K562 (cell line): ENCODE measurements around the gene VILL. TPM values are rescaled to one million over a fixed set of nuclear protein-coding genes. Genes with fewer than 3 reads are reported as not detected.

Experiments used
- ARNT ChIP-seq, 2 experiments: fragments of 450-650 bp; IDR thresholded peaks; 2 replicates each; pipeline ENCODE4 v1.6.1; 2016; ENCODE audit warnings: mild to moderate bottlenecking in 1 of 2
- ATF4 ChIP-seq: fragments of 450-650 bp; formaldehyde crosslinking; IDR thresholded peaks from 2 replicates; pipeline ENCODE4 v1.4.0; 2022; ENCODE audit warnings: mild to moderate bottlenecking, moderate library complexity
- BMI1 ChIP-seq: fragments of 150-350 bp; IDR thresholded peaks from 2 replicates; pipeline ENCODE4 v1.6.1; 2014; ENCODE audit warnings: low read length
- ERF ChIP-seq: fragments of 450-650 bp; formaldehyde crosslinking; IDR thresholded peaks from 2 replicates; pipeline ENCODE4 v1.4.0; 2020; ENCODE audit warnings: mild to moderate bottlenecking, mixed read lengths
- KLF1 ChIP-seq: fragments of 450-650 bp; IDR thresholded peaks from 2 replicates; pipeline ENCODE4 v1.6.1; 2016; ENCODE audit warnings: missing genetic modification characterization, missing compliant biosample characterization
- MEF2A ChIP-seq: IDR thresholded peaks from 2 replicates; pipeline ENCODE4 v1.6.1; 2011; ENCODE audit warnings: low read depth, mild to moderate bottlenecking, low read length, moderate library complexity; ENCODE audit not compliant: control insufficient read depth
- RAD21 ChIP-seq, 2 experiments: fragments of 250-450 bp in 1 of 2; fragments of 450-650 bp in 1 of 2; sonication (Bioruptor Pico) in 1 of 2; formaldehyde crosslinking in 1 of 2; IDR thresholded peaks in 1 of 2; conservative IDR thresholded peaks in 1 of 2; 2 replicates each; pipeline versions ENCODE4 v1.4.0 to v1.8.0; 2020 to 2022; ENCODE audit warnings: mild to moderate bottlenecking in 2 of 2, moderate library complexity in 1 of 2
- TCFL5 ChIP-seq: fragments of 250-450 bp; sonication (Bioruptor Pico); conservative IDR thresholded peaks from 2 replicates; pipeline ENCODE4 v1.6.1; 2021; ENCODE audit warnings: mild to moderate bottlenecking, moderate library complexity, matching md5 sums
- TSC22D4 ChIP-seq: fragments of 450-650 bp; IDR thresholded peaks from 2 replicates; pipeline ENCODE4 v1.6.1; 2016; ENCODE audit warnings: missing genetic modification characterization, missing biosample characterization, control low read depth
- XRCC5 ChIP-seq: fragments of 200-400 bp; formaldehyde crosslinking; IDR thresholded peaks from 2 replicates; pipeline ENCODE4 v1.6.1; 2017; ENCODE audit warnings: low read depth, mild to moderate bottlenecking, low read length
- ZBTB1 ChIP-seq: sonication (generic); formaldehyde crosslinking; IDR thresholded peaks from 2 replicates; pipeline ENCODE4 v1.8.1; 2023; ENCODE audit warnings: missing genetic modification reagents, low read depth, mild to moderate bottlenecking, borderline replicate concordance
- ZNF592 ChIP-seq: fragments of 450-650 bp; IDR thresholded peaks from 2 replicates; pipeline ENCODE4 v1.6.1; 2017; ENCODE audit warnings: antibody characterized with exemption, mild to moderate bottlenecking
- ZNF740 ChIP-seq, 3 experiments: fragments of 200-800 bp in 1 of 3; sonication (Bioruptor generic) in 1 of 3; sonication (generic) in 1 of 3; formaldehyde crosslinking in 1 of 3; IDR thresholded peaks; 2 replicates each; pipeline versions ENCODE4 v1.6.1 to v1.8.0; 2016 to 2022; ENCODE audit warnings: mild to moderate bottlenecking in 2 of 3, missing compliant biosample characterization in 2 of 3, missing genetic modification characterization in 2 of 3, missing genetic modification reagents in 1 of 3
- polyA plus RNA-seq, 8 experiments: library from polyadenylated mRNA; depleted of rRNA in 4 of 8; stranded (reverse) in 5 of 8; unstranded in 3 of 8; fragments of >200 nt; fragmentation: Nextera tagmentation in 2 of 8; fragmentation: Illumina TruSeq in 1 of 8; extraction: Ambion mirVana in 2 of 8; extraction: Trizol in 1 of 8; gene quantifications; 2 replicates each; pipeline versions ENCODE4 v1.2.1 to v1.2.3, GENCODE V29; 2011 to 2014; ENCODE audit warnings: inconsistent platforms in 1 of 8, missing spikeins in 1 of 8
- total RNA-seq, 7 experiments: library from RNA; depleted of rRNA in 6 of 7; stranded (reverse); fragments of >200 nt in 6 of 7; fragmentation: Illumina TruSeq in 2 of 7; extraction: Trizol in 2 of 7; gene quantifications; 2 replicates each; pipeline versions ENCODE4 v1.2.1 to v1.2.3, GENCODE V29; 2011 to 2021; ENCODE audit warnings: low replicate concordance in 1 of 7
- TF ChIP-seq, protein P1 (sequence below): fragments of 450-650 bp; IDR thresholded peaks from 2 replicates; pipeline ENCODE4 v1.6.1; 2016; ENCODE audit warnings: missing biosample characterization, missing genetic modification characterization
- TF ChIP-seq, protein P2 (sequence below), 3 experiments: IDR thresholded peaks in 2 of 3; conservative IDR thresholded peaks in 1 of 3; 2 replicates each; pipeline ENCODE4 v1.5.1; 2011 to 2012; ENCODE audit warnings: low read length in 3 of 3, mild to moderate bottlenecking in 3 of 3, control low read depth in 2 of 3, improper control_type of control experiment in 1 of 3, inconsistent platforms in 1 of 3, low read depth in 1 of 3, mixed read lengths in 1 of 3, moderate library complexity in 1 of 3; ENCODE audit not compliant: insufficient read depth in 2 of 3
- TF ChIP-seq, protein P3 (sequence below): fragments of 250-450 bp; sonication (Bioruptor Pico); IDR thresholded peaks from 2 replicates; pipeline ENCODE4 v1.8.0; 2022; ENCODE audit warnings: inconsistent platforms, mild to moderate bottlenecking, moderate library complexity, borderline replicate concordance

The VILL gene
- total and polyA plus RNA-seq, 9 of the 15 experiments (the other 6 are each of a cell fraction or from before 2014, with no cell fraction given): 0.11 to 16.0 (median 8.8) TPM

- TF ChIP-seq, protein P1, sequence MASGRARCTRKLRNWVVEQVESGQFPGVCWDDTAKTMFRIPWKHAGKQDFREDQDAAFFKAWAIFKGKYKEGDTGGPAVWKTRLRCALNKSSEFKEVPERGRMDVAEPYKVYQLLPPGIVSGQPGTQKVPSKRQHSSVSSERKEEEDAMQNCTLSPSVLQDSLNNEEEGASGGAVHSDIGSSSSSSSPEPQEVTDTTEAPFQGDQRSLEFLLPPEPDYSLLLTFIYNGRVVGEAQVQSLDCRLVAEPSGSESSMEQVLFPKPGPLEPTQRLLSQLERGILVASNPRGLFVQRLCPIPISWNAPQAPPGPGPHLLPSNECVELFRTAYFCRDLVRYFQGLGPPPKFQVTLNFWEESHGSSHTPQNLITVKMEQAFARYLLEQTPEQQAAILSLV (tag): no peak
- TF ChIP-seq, protein P2, sequence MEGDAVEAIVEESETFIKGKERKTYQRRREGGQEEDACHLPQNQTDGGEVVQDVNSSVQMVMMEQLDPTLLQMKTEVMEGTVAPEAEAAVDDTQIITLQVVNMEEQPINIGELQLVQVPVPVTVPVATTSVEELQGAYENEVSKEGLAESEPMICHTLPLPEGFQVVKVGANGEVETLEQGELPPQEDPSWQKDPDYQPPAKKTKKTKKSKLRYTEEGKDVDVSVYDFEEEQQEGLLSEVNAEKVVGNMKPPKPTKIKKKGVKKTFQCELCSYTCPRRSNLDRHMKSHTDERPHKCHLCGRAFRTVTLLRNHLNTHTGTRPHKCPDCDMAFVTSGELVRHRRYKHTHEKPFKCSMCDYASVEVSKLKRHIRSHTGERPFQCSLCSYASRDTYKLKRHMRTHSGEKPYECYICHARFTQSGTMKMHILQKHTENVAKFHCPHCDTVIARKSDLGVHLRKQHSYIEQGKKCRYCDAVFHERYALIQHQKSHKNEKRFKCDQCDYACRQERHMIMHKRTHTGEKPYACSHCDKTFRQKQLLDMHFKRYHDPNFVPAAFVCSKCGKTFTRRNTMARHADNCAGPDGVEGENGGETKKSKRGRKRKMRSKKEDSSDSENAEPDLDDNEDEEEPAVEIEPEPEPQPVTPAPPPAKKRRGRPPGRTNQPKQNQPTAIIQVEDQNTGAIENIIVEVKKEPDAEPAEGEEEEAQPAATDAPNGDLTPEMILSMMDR (IDR thresholded peaks at IDR 0.05 in 2 of 3, conservative IDR thresholded peaks at IDR 0.05 in 1 of 3; ENCODE audit: insufficient read depth in 2 of 3, low read depth in 1 of 3, low read length in 3 of 3): peak; percentile 54 to 70 (median 67)
- no peak for TF ChIP-seq TSC22D4 (tag)
- no peak for TF ChIP-seq ZBTB1 (CRISPR knock-in tag)
- no peak for TF ChIP-seq KLF1 (tag)
- peak; percentile 19; the same call in 1 of the 2 replicates for TF ChIP-seq ZNF740 (CRISPR knock-in tag; IDR thresholded peaks at IDR 0.05)
- TF ChIP-seq ZNF740 (tag; IDR thresholded peaks at IDR 0.05): no peak
- no peak for TF ChIP-seq ARNT (IDR thresholded peaks at IDR 0.05)
- TF ChIP-seq MEF2A: no peak
- TF ChIP-seq TCFL5 (CRISPR knock-in tag): no peak
- no peak for TF ChIP-seq XRCC5
- no peak for TF ChIP-seq ZNF592
- TF ChIP-seq BMI1: no peak
- TF ChIP-seq, protein P3, sequence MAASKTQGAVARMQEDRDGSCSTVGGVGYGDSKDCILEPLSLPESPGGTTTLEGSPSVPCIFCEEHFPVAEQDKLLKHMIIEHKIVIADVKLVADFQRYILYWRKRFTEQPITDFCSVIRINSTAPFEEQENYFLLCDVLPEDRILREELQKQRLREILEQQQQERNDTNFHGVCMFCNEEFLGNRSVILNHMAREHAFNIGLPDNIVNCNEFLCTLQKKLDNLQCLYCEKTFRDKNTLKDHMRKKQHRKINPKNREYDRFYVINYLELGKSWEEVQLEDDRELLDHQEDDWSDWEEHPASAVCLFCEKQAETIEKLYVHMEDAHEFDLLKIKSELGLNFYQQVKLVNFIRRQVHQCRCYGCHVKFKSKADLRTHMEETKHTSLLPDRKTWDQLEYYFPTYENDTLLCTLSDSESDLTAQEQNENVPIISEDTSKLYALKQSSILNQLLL (CRISPR knock-in tag): no peak
- peak in 1 of 2 experiments; percentile 43; a peak in 2 of 4 replicates for TF ChIP-seq RAD21 (CRISPR knock-in tag; conservative IDR thresholded peaks at IDR 0.05 in 1 of 2, IDR thresholded peaks at IDR 0.05 in 1 of 2)
- TF ChIP-seq ERF (CRISPR knock-in tag): no peak
- no peak for TF ChIP-seq ATF4 (CRISPR knock-in tag)
These were observed 11.0 kb downstream of the VILL start (continued) for GRCh38 chr3:38001456-38002081.
